ENCODE results near the gene RNF213.
"Not testable (repeated sequence)": the region's sequence is repeated elsewhere in the genome, so short reads cannot be mapped to it uniquely, and the experiment has no call there.

Gene RNF213

DNA sequence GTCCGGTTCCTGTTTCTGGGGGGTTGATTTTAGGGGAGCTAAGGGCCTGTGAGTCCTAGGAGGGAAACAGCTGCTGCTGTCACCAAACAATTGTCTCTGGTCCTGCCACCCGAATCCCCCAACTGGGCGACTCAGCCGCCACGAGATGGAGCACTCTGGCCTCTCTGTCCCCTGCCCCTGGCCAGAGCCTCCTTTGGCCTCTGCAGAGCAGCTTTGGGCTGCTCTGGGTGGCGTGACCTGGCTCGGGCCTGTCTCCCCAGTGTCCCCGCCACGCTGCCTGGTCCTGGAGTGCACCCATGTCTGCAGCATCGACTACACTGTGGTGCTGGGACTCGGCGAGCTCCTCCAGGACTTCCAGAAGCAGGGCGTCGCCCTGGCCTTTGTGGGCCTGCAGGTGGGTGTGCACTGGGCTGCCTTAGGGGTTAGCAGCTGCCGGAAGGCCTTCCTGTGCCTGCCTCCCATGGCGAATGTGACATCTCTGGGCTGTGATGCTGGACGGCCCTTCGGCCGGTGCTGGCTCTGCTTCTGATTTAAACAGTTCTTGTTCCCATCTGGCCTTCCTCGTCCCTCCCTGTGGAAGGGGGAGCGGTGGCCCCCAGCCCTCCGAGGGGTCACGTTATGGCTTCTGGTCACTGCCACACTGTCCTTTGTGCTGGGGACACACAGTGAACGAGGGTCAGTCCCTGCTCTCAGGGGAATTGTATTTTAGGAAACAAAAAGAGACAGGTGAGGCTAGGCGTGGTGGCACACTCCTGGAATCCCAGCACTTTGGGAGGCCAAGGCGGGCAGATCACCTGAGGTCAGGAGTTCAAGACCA is 11.6 kb upstream of the RNF213 start:
- no peak for DNase-seq

DNA sequence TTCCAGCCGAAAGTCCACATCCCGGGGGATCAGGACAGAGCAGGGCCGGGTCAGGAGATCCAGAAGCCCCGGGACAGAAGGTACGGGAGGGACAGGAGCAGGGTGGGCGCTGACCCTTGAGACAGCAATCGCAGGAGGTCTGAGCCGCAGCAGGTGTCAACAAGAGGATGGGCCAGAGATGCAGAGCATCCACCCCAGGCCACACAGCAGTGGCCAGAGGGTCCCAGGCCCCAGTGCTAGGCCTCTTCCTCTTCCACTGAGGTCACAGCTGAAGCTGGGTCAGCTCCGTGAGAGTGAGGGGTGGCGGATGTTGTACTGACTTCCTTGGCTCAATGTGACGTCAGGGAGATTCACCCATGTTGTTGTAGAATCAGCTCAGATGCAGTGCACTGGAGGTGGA is 8.7 kb upstream of the RNF213 start:
- DNase-seq, result no peak

DNA sequence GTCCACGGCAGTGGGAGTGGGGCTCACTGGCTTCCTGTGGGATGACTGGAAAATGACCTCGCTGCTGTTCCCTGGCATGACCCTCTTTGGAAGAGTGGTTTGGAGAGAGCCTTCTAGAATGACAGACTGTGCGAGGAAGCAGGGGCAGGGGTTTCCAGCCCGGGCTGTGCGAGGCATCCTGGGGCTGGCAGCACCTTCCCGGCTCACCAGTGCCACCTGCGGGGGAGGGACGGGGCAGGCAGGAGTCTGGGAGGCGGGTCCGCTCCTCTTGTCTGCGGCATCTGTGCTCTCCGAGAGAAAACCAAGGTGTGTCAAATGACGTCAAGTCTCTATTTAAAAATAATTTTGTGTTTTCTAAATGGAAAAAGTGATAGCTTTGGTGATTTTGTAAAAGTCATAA is 7.8 kb upstream of the RNF213 start:
- peak in 4 of 56 donors; percentile 10 to 29 (median 26) for DNase-seq

GRCh38 chr17:80253631-80254395 is 6.8 kb upstream of the RNF213 start:
- no peak for DNase-seq

DNA sequence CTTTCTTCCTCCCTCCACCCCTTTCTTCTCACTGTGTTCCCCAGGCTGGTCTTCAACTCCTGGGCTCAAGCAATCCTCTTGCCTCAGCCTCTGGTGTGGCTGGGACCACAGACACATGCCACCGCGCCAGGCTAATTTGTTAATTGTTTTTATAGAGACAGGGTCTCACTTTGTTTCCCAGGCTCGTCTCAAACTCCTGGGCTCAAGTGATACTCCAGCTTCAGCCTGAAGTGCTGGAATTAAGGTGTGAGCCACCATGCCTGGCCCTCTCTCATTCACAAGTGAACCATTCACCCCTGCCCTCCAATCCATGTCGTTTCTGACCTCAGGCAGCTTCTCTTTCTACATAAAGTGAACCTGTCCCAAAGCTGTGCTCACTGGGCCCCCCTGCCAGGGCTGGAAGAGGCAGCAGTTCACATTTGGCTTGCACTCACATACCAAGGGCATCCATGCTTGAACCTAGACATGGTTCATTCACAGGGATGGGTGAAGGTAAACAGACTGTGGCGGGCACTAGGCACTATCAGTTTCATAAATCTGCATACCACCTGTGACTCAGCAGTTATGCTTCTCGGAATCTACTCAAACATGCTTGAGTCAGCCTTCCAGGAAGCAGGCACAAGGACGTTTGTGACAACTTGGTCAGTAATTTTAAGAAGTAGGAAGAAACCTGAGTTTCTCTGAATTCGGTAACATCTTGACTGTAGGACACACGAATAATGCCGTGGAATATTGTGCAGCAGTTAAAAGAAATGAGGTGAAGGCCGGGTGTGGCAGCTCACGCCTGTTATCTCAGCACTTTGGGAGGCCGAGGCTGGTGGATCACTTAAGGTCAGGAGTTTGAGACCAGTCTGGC is 6.0 kb upstream of the RNF213 start:
- DNase-seq, result no peak

DNA sequence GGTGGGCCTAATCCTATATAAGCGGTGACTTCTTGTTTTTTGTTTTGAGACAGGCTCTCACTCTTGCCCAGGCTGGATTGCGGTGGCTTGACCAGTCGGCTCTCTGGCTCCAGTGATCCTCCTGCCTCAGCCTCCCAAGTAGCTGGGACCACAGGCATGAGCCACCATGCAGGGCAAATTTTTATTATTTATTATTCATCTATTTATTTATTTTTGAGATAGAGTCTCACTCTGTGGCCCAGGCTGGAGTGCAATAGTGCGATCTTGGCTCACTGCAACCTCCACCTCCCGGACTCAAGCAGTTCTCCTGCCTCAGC is 4.7 kb upstream of the RNF213 start:
- no peak for DNase-seq

DNA sequence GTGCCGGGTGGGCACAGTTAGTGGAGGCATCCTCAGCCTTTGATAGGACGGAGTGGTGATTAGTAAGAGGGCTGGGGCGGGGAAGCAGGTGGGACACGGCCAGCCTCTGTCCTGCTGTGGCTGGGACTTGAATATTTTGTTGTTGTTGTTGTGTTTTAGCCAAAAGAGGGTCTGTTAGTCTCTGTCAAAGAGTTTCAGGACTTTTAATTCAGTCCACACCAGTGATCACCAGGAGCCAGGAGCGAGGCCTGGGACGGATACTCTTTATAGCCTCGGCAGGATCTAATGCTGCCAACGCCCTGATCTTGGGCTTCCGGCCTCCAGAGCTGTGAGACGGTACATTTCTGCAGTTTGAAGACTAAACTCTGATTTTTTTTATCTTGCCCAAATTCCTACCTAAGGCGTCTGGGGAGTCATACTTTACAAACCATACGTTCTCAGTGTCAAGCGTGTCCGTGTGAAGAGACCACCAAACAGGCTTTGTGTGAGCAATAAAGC is 2.9 kb upstream of the RNF213 start:
- DNase-seq, result no peak

GRCh38 chr17:80258296-80258695 is 2.4 kb upstream of the RNF213 start:
- not testable (repeated sequence) for DNase-seq

GRCh38 chr17:80259457-80260068 is 1.1 kb upstream of the RNF213 start:
- DNase-seq, result no peak

GRCh38 chr17:80260069-80260535 is 550 bp upstream of the RNF213 start:
- DNase-seq, result peak in 43 of 56 donors; percentile 6 to 74 (median 41)

GRCh38 chr17:80261159-80261894 is 675 bp downstream of the RNF213 start:
- DNase-seq, result peak in 32 of 56 donors; percentile 18 to 60 (median 36)

GRCh38 chr17:80261895-80262279 is 1.2 kb downstream of the RNF213 start:
- DNase-seq, result no peak

GRCh38 chr17:80262291-80262690 is 1.6 kb downstream of the RNF213 start:
- DNase-seq, result no peak

- no peak for DNase-seq
Measured at GRCh38 chr17:80262775-80263244, 2.2 kb downstream of the RNF213 start.

GRCh38 chr17:80263253-80264204 is 2.9 kb downstream of the RNF213 start:
- peak in 17 of 56 donors; percentile 6 to 63 (median 21) for DNase-seq

- DNase-seq, result peak in 1 of 56 donors; percentile 21
Measured at GRCh38 chr17:80264205-80265075, 3.8 kb downstream of the RNF213 start.

DNA sequence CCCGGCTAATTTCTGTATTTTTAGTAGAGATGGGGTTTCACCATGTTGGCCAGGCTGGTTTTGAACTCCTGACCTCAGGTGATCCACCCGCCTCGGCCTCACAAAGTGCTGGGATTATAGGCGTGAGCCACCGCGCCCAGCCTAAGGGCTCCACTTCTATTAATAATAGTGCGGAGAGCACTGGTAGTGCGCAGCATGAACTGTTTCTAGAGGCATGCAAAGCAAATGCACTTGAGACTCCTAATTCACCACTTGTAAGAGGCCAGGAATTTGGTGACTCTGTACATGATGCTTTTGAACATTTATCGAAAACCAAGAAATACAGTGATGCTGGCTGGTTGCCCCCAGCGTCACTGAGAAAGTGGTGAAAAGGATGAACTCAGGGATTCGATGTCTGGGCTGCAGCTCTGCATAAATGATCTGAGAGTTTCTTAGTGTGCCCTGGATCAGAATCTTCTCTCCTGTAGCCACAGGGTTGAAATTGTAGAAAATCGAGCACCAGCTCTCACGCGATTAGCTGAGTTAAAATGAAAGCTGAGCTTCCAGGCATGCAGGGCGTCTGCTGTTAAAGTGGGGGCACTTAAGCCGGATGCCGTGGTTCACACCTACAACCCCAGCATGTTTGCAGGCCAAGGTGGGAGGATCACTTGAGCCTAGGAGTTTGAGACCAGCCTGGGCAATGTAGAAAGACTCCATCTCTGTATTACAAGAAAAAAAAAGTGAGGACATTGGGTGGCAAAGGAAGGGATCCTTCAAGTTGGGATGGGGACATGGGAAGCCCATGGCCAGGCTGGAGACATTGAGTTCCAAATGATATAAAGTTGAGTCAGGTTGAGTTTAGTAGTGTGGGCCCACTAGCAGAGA is 4.8 kb downstream of the RNF213 start:
- DNase-seq, result no peak

Measured in nucleus accumbens (tissue), 56 donors.